ENCODE results near the gene CUBN. TPM values are rescaled to one million over a fixed set of nuclear protein-coding genes. Genes with fewer than 3 reads are reported as not detected.

CUBN gene
- total RNA-seq, 3 donors from 2014 or later (not counting 1 experiment from before 2014, with no cell fraction given) = 4.7 to 5.6 (median 5.1) TPM

DNA sequence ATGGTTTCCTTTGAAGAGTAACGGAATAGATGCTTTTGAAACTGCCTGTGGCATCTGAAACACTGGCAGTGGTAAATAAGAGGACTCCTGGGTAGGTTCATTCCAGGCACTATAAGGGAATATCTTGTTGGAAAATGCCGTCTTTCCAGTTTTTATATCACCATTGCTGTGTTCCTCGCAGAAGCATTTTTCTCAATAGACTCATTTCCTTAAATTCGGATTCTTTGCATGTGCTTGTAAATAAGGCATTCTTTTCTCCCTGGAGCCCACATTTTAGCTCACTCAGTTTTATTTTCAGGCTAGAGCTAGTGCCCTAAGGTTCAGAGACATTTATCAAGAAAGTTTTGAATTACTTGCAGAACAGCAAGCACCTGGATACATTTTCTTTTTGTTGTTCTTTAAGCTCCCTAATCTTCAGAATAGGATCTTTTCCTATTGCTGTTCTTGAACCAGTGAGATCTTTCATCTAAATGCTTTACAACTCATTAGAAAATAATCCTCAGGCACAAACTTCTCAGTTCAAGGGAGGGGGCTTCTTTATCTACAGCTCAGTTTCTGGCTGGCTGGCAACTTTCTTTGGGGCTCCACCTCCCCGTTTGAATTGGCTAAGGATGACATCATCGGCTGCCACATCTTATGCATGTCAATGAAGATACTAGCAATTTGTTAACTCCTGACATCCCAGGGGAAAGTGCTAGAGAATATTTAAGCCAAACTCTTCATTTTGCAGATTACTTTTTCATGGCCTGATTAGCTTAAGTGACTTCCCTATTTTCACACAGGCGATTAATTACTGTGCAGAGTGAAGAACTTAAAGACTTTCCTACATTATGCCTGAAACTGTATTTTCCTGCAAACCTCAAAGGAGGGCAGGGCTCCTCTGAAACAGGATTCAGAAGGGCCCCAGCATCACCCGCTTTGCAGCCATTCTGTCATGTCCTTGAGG lies 178.7 kb downstream of the CUBN start:
- no peaks in the 10 kb centered on the region for H3K4me1 Mint-ChIP-seq
- H3K4me3 ChIP-seq (ENCODE audit: low read length) = no peak overlapping the region
- 65% methylated on average over 8 of the region's 8 CpGs for WGBS (ENCODE audit: insufficient coverage)
- DNase-seq (peak in 1 of 2 donors; percentile 33), ATAC-seq (peak in 1 of 3 donors; percentile 21)
- H3K9me3 ChIP-seq (ENCODE audit: control insufficient read depth, insufficient read depth, low read length) = no peaks in the 10 kb centered on the region
- H3K27ac ChIP-seq (ENCODE audit: low read length) = no peak overlapping the region
- no peaks in the 10 kb centered on the region for H3K36me3 ChIP-seq (ENCODE audit: control insufficient read depth, insufficient read depth, low read length)
- no peaks in the 10 kb centered on the region for H3K27me3 Mint-ChIP-seq (ENCODE audit: low read depth in 2 of 2)
- H3K4me1 ChIP-seq (ENCODE audit: control insufficient read depth, insufficient read depth, low read length) = no peaks in the 10 kb centered on the region
- intact Hi-C loops (cut with micrococcal nuclease) = no loop called here
- no peaks in the 10 kb centered on the region for H3K27me3 ChIP-seq (ENCODE audit: control insufficient read depth, insufficient read depth, low read length)
- H3K36me3 Mint-ChIP-seq = no peaks in the 10 kb centered on the region
- H3K27ac Mint-ChIP-seq = no peak overlapping the region
- TF ChIP-seq, protein P1, sequence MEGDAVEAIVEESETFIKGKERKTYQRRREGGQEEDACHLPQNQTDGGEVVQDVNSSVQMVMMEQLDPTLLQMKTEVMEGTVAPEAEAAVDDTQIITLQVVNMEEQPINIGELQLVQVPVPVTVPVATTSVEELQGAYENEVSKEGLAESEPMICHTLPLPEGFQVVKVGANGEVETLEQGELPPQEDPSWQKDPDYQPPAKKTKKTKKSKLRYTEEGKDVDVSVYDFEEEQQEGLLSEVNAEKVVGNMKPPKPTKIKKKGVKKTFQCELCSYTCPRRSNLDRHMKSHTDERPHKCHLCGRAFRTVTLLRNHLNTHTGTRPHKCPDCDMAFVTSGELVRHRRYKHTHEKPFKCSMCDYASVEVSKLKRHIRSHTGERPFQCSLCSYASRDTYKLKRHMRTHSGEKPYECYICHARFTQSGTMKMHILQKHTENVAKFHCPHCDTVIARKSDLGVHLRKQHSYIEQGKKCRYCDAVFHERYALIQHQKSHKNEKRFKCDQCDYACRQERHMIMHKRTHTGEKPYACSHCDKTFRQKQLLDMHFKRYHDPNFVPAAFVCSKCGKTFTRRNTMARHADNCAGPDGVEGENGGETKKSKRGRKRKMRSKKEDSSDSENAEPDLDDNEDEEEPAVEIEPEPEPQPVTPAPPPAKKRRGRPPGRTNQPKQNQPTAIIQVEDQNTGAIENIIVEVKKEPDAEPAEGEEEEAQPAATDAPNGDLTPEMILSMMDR (IDR thresholded peaks at IDR 0.05) = no peak
- H3K9me3 Mint-ChIP-seq = no peaks in the 10 kb centered on the region
- H3K4me3 Mint-ChIP-seq = no peak overlapping the region

DNA sequence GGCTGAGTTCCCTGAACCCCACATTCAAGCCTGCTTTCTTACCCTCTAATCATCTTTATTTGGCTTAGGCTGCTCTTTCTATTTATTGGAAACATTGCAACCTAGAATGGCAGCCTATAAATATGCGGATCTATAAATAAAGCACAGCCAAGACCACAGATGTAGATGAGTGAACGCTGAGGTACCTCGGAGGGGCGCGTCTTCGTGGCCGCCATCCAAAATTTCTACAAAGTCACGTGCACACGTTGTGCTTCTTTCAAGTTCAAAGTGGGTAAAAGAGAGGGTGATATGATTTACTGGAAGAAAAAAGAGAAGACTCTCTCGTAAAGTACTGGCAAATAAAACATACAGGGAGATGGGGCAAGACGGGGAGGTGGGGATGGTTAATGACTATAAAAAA lies 179.8 kb downstream of the CUBN start:
- H3K4me1 ChIP-seq (ENCODE audit: control insufficient read depth, insufficient read depth, low read length) = no peaks in the 10 kb centered on the region
- H3K4me3 ChIP-seq (ENCODE audit: low read length) = no peak overlapping the region
- no peak overlapping the region for H3K4me3 Mint-ChIP-seq
- H3K36me3 Mint-ChIP-seq = no peaks in the 10 kb centered on the region
- no peaks in the 10 kb centered on the region for H3K4me1 Mint-ChIP-seq
- ATAC-seq (no peak), DNase-seq (no peak)
- H3K27me3 Mint-ChIP-seq (ENCODE audit: low read depth in 2 of 2) = no peaks in the 10 kb centered on the region
- 86% methylated on average over 11 of the region's 11 CpGs for WGBS (ENCODE audit: insufficient coverage)
- H3K9me3 ChIP-seq (ENCODE audit: control insufficient read depth, insufficient read depth, low read length) = no peaks in the 10 kb centered on the region
- no peak overlapping the region for H3K27ac ChIP-seq (ENCODE audit: low read length)
- no peaks in the 10 kb centered on the region for H3K36me3 ChIP-seq (ENCODE audit: control insufficient read depth, insufficient read depth, low read length)
- TF ChIP-seq, protein P1 (IDR thresholded peaks at IDR 0.05) = no peak
- H3K27ac Mint-ChIP-seq = no peak overlapping the region
- no peaks in the 10 kb centered on the region for H3K27me3 ChIP-seq (ENCODE audit: control insufficient read depth, insufficient read depth, low read length)
- intact Hi-C loops (cut with micrococcal nuclease) = no loop called here
- no peaks in the 10 kb centered on the region for H3K9me3 Mint-ChIP-seq

DNA sequence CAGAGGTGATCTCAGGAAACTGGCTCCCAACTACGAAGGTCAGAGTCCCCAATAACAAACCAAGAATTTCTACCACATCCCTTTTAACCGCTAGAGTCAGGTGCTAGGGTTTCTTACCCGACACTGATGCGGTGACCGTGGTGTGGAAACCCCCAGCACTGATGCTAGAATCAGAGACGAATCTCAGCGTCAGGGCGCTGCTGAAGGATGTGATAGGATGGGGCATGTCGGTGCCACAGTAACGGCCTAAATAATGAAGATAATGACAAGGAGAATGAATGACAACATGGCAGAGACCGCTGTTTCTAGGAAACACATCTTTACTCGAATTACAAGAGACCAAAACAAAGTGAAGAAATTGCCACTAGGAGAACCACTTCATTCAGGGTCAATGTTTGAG lies 181.2 kb downstream of the CUBN start:
- H3K27ac ChIP-seq (ENCODE audit: low read length) = no peak overlapping the region

More for the DNA sequence above, 181.2 kb downstream of the CUBN start:
- WGBS (ENCODE audit: insufficient coverage) = 73% methylated on average over 11 of the region's 12 CpGs
- no peaks in the 10 kb centered on the region for H3K36me3 ChIP-seq (ENCODE audit: control insufficient read depth, insufficient read depth, low read length)
- Mint-ChIP-seq H3K9me3 (no peaks in the 10 kb centered on the region), H3K4me3 (no peak overlapping the region), H3K27ac (no peak overlapping the region), H3K4me1 (no peaks in the 10 kb centered on the region), H3K36me3 (no peaks in the 10 kb centered on the region), H3K27me3 (ENCODE audit: low read depth in 2 of 2) (no peaks in the 10 kb centered on the region)
- no peaks in the 10 kb centered on the region for H3K4me1 ChIP-seq (ENCODE audit: control insufficient read depth, insufficient read depth, low read length)
- DNase-seq (peak in 1 of 2 donors; percentile 77), ATAC-seq (peak; percentile 65 to 80 (median 72))
- H3K27me3 ChIP-seq (ENCODE audit: control insufficient read depth, insufficient read depth, low read length) = no peaks in the 10 kb centered on the region
- H3K9me3 ChIP-seq (ENCODE audit: control insufficient read depth, insufficient read depth, low read length) = no peaks in the 10 kb centered on the region
- no peak overlapping the region for H3K4me3 ChIP-seq (ENCODE audit: low read length)
- intact Hi-C loops (cut with micrococcal nuclease) = no loop called here
- TF ChIP-seq, protein P1 (IDR thresholded peaks at IDR 0.05) = no peak

Measured in natural killer cell (primary cell).